ENCODE data around the gene TTC34.

DNA sequence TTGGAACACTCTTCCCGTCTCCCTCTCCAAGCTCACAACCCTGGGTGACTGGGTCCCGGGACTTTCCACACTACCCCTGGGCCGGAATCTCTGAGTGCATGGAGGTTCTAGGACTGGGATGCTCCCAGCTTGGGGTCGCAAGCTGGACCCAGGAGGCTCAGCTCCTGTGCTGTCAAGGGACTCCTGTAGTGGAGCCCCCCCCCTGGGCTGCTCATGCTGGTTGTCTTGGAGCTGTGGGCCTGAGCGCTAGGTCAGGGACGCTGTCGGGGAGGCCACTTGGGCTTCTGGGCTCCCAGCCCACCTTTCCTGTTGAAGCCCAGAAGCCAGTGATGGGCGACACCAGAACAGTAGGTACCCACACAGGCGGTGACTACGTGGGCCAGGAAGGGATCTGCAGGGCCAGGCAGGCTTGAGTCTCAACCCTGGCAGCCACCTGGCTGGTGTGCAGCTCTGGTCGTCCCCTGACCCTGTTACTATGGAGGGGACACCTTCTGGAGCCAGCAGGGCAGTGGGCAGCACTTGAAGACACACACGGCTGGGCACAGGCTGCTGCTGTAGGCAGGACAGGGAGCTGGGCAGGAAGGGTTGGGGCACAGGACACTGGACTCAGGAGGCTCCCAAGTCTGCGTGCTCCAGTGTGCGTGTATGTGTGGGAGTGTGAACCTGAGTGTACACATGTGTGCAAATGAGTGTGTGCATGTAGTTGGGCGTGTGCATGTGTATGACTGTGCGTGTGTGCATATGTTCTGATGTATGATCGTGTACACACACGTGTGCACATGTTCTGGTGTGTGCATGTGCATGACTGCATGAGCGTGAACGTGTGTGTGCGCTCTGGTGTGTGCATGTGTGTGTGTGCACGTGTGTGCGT, 171.6 kb downstream of the TTC34 start:
- TF ChIP-seq CTCF (IDR thresholded peaks at IDR 0.05; ENCODE audit: low read depth, low read length) (no peak), EZH2phosphoT487 (IDR thresholded peaks at IDR 0.05; ENCODE audit: low read depth) (no peak)
